ENCODE measurements around the gene BBS1.

BBS1 gene

DNA sequence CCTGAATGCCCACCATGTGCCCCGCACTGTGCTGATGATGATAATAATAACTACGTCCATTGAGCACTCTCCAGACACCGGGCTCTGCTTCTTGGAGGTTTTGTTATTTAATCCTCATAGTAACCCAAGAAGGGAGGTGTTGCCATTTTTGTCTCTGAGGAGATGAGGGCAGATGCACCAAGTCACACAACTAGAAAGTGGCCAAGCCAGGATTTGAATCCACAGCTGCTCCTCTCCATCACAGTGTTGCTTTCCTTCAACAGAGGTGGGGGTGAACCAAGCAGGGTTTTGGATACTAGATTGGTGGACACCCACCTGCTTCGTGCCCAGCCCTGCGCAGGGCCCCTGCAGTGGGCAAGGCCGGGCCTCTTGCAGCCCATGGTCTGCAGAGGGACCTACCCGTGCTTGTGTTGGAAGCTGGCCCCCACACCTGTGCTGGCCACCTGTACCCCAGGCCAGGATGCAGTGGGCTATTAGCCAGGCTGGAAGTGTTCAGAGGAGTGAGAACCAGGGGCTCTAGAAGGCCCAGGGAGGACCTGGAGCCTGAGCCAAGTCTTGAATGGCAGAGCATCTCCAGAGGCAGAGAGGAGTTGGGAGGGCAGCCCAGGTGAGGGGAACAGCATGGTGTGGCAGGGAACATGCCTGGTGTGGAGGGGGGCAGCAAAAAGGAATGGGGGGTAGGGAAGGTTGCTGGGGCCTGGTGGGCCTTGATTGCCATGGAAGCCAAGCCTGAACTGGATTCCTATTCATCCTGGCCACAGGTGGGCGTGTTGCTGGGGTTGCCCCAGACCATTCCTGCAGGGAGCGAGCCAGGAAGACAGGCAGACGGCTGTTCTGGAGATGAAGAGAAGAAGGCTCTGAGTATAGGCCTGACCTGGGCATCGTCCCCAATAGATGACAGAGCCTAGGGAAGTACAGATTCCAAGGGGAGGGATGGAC, 32.9 kb upstream of the BBS1 start:
- DNase-seq: no peak

DNA sequence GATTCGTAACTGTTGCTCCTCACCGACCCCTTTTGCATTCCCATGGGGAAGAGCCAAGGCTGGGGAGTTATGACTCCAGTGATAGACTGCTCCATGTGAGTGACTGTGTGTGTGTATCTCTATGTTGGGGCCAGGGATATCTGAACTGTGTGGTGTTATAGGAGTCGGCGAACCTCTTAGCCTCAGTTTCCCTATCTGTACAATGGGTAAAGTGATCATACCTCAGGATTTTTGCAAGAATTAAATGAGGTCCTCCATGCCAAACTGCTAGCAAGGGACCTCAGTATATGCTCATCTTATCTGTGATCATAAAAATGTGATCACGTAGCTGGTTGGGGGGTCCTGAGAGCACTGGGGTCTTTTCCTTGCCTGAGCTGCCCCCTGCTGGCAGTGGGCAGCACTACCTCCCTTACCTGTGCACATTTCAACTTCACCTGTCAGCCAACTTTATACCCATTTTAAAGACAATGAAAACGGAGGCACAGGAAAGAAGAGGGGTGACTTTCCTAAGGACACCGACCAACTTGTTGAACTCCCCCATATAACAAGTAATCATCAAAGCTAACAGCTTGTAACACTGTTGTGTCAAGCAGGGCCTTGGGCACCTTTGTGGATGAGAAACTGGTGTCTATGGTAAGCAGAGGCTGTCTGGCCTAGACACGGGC, 31.6 kb upstream of the BBS1 start:
- peak; percentile 42 for DNase-seq

DNA sequence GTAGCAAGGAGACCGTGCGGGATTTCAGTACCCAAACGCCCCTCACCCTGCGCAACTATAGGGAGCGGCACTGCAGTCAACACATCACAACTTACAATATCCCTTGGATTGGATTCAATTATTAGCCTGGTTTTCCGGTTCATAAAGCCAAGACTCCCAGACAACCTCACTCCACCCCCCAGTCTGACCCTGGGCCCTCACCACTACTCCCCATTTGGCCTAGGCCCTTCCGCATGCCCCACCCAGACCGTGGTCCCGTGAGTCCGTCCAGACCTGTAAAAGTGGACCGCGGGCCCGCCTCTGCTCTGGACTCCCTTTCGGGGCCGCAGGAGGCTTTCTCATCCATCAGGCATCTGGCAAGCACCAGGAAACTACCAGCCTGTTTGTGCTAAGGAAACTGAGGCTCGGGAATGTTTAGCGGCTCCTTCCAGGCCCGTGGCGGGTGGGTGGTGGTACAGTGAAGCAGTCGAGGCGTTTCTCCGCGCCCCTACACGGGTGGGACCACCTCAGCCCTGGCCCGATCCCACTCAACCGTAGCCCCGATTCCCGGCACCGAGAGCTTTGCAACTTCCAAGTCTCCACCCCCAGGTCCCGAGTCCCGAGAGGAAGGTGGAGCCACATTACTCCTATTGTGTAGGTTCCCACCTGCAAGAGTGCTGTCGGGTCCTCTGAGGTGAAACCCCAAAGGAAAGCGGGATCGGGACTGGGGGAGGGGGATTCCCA, 30.9 kb upstream of the BBS1 start:
- DNase-seq: no peak

DNA sequence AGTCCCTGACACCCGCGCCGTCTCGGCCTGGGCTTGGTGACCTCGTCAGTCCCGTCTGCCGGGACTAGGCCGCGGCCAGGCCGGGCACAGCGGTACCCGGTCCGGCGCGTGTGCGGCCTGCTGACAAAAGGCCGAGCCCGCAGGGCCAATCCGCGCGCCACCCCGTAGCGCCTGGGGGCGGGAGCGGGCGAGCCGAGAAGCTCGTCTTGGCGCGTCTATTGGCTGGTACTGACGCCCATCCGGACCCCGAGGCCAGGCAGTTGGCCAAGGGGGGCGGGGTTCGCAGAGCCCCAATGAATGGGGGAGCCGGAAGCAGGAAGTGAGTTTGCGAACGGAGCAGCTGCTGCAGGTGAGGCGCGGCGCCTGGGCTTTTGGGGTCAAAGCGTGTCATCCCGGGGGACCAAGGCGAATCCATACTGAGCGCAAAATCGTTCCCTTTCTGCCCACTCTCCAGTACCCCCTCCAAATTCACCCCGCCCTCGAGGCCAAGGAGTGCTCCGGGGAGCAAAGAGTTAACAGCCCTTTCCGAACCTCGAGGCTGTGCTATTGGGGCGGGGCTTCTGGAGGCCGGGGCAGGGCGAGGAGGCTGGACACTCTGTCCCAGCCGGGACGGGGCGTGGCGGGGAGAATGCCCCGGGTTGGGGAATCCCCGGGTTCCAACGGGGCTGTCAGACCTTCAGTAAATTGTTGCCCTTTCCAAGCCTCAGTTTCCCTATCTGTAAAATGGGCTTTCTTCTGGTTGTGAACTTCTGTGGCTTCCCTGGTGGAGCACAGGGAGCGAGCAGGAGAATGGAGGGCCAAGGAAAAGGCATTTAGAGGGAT, 30.1 kb upstream of the BBS1 start, which contains the start of gene DPP3:
Gene DPP3, plus strand, starts transcription at position 318 of the 822 bp plus-strand sequence. CDS start 1,767 bp downstream, outside the sequence.
- DNase-seq: peak; percentile 99

DNA sequence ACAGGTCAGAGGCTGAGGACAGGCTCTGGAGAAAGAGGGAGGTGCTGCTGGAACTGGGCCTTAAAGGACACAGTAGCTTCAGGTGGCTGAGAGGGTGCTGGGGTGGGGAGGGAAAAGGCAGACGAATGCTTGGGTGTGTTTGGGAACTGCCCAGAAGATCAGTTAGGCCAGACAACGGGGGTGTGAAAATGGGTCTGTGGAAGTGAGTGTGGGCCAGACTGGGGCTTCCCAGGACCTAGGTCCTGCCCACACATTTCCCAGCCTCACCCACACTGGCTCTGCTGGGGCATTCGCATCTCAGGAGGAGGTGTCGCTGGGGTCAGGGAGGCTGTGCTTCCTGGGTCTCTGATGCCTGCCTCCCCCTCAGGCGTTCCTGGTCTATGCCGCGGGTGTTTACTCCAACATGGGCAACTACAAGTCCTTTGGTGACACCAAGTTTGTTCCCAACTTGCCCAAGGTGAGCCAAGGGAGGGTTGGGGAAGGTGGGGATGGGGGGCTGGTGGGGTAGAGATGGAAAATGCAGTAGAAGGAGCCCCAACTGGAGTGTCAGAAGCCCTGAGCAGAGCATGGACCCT, 25.5 kb upstream of the BBS1 start:
- no peak for DNase-seq

DNA sequence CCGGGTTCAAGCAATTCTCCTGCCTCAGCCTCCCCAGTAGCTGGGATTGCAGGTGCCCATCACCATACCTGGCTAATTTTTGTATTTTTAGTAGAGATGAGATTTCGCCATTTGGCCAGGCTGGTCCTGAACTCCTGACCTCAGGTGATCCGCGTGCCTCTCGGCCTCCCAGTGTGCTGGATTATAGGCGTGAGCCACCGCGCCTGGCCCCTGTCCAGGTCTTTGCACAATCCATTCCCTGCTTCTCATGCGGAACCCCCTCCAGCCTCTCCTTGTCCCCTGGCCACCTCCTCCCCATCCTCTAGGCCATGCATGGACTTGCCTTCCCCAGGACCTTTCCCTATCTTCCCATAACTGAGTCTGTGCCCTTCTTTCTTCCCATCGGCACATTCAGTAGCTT, 21.5 kb upstream of the BBS1 start:
- no peak for DNase-seq

DNA sequence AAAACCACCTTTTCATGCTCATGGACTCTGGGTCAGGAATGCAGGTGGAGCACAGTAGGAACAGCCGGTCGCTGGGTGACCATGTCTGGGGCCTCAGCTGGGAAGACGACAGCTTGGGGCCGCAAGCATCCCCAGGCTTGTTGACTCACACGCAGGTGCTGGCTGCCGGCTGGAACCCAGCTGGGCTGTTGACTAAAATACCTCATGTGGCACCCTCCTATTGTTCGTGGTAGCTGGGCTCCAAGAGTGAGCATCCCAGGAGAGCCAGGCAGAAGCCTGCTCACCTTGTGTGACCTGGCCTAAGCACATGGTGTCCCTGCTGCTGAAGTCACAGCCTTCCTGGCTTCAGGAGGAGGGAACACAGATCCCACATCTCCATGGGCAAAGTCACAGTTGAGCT, 20.8 kb upstream of the BBS1 start:
- DNase-seq: no peak

DNA sequence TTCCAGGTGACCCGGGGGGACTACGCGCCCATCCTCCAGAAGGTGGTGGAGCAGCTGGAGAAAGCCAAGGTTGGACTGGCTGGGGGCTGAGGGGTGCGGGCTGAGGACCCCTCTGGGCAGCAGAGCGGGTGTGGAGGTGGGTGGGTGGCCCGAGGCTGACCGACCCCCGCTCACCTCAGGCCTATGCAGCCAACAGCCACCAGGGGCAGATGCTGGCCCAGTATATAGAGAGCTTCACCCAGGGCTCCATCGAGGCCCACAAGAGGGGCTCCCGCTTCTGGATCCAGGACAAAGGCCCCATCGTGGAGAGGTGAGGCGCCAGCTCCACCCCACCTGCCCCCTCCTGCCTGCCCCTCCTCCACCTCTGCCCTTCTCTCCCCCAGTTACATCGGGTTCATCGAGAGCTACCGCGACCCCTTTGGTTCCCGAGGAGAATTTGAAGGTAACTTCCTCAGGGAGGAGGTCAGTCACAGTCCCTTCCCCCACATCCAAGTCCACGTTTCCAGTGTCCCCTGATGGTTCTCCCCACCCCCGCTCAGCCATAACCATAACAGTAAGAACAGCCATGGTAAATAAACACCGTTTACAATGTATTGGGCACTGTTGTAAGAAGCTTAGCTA, 19.0 kb upstream of the BBS1 start:
- no peak for DNase-seq

DNA sequence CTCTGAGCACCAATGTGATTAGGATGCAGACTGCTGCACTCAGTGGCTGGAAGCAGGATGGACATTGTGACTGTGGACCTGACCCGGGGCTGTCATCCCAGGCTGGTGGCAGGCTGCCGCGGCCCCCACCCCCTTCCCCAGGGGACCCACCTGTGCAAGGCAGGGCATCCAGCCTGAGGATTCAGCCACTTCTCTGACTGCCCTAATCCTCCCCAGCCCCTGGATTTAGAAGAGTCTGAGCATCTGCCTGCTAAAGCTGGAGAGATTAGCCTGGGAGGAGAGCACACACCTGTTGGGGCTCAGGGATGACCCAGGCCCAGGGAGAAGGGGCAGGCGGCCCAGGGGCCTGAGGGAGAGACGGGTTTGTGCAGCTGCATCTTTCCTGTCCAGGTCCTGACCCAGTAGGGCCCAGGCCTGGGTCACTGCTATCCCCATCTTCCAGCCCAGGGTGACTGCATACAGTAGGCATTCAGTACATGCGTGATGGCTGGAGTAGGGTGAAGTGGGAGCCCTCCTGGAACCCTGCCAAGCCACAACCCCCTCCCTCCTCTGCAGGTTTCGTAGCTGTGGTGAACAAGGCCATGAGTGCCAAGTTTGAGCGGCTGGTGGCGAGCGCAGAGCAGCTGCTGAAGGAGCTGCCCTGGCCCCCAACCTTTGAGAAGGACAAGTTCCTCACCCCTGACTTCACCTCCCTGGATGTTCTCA, 18.1 kb upstream of the BBS1 start:
- no peak for DNase-seq

DNA sequence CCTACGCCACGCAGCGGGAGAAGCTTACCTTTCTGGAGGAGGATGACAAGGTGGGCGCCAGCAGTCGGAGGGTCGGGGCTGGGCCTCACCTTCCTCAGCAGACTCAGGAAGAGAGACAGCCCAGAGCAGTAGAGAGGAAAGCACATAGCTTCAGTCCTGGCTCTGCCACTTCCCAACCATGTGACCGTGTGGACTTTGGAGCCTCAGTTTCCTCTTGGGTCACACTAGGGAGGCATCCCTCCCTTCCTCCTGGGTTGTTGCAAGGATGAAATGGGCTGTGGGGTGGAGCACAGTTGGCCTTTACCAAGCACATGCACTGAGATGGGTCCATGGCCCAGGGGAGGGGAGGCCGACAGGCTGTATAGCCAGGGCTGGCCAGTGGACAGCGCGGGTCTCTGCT, 17.3 kb upstream of the BBS1 start:
- DNase-seq: no peak

DNA sequence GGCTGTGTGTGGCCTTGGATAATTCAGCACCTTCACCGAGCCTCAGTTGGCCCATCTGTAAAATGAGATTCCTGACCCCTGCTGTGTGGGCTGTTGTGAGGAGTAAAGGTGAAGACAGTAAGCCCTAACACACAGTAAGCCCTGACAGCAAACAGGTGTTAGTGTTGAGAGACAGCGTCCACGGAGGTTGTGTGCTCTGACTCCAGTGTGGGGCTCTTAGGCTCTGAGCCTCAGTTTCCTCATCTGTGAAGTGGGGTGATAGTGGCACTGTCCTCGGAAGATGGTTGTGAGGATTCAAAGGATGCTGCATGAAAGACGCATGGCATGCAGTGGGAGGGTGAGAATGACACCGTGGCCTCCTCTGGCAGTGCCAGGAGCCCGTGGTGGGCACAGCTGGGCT, 16.0 kb upstream of the BBS1 start:
- no peak for DNase-seq

DNA sequence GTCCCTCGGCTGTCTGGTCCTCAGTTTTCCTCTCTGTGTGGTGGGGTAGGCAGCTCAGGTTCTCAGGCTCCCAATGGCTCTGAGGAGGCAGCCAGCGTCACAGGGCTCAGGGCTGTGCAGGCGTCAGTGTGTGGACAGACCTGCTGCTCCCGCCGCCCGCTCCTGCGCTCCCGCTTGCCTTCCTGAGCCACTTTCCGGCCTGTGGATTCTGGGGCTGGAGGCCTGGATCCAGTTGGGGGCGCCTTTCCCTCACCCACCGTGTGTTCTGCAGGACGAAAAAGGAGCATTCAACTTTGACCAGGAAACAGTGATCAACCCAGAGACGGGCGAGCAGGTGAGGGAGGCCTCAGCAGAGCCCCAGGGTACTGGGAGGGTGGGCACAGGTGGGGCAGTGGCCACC, 15.5 kb upstream of the BBS1 start:
- no peak for DNase-seq

DNA sequence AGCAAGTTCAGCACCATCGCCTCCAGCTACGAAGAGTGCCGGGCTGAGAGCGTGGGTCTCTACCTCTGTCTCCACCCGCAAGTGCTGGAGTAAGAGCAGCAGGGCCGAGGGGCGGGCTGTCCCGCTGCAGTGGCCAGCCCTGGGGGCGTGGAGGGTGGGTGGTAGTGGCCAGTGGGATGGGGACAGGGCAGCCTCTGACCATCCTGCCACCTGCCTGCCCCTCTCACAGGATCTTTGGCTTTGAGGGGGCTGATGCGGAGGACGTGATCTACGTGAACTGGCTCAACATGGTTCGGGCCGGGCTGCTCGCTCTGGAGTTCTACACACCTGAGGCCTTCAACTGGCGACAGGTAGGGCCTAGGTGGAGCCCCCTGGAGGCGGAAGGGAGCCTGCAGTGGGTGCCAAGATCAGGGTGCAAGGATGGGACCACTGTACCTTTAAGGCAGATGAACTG, 15.0 kb upstream of the BBS1 start:
- DNase-seq: no peak

DNA sequence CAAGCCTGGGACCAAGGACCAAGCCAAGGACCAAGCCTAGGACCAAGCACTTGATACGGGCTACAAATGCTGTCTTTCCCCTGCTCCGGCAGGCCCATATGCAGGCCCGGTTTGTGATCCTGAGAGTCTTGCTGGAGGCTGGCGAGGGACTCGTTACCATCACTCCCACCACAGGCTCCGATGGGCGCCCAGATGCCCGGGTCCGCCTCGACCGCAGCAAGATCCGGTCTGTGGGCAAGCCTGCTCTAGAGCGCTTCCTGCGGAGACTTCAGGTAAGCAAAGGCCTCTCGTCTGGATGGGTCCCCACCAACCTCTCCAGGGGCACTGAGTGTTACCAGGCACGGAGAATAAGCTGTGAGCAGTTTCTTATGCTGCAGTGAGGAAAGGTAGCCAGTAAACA, 13.2 kb upstream of the BBS1 start:
- no peak for DNase-seq

DNA sequence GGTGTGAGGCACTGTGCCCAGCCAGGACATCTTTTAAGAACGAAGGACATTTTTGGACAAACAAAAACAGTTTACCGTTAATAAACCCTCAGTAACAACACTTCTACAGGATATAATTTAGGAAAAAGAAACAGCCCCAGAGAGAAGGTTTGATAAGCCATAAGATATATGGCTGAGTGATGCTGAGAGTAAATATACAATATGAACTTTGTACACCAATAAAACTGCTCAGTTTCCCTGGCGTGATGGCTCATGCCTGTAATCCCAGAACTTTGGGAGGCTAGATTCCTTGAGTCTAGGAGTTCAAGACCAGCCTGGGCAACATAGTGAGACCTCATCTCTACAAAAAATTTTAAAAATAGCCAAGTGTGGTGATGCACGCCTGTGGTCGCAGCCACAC, 11.9 kb upstream of the BBS1 start:
- no peak for DNase-seq

DNA sequence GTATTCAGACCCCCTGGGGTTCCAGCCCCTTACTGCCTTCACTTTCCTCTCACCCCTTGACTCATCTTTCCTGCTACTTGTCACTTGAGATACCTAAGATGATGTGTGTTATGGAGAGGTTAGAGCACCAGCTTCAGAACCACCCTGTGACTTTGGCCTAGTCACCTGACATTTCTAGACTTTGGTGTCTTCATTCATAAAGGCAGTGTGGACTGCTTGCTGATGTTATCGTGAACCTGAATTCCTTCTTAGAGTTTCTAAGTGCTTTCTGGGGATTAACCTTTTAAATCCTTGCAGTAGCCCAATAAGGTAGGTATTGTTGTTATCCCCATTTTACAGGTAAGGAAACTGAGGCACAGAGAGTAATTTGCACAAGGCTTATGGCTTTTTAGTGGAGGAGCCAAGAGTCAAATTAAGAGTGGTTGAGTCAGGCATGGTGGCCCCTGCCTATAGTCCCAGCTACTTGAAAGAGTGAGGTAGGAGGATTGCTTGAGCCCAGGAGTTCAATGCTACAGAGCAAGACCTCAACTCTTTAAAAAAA, 5.1 kb upstream of the BBS1 start:
- DNase-seq: no peak

DNA sequence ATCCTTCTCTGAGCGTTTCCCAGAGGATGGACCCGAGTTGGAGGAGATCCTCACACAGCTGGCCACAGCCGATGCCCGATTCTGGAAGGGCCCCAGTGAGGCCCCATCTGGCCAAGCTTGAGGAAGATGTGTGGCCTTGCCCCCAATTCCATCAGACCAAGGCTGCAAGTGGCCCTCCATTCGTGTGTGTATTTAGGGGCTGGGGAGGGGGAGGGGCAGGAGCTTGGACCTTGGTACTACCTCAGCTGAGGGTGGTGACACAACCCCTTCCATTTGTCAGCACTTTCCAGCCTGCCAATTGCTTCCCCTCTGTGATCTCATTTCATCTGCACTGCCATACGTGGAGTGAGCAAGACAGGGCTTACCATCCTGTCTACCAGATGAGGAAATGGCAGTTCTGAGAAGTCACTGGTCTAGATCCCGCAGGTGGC, 1.3 kb upstream of the BBS1 start:
- peak; percentile 14 for DNase-seq

DNA sequence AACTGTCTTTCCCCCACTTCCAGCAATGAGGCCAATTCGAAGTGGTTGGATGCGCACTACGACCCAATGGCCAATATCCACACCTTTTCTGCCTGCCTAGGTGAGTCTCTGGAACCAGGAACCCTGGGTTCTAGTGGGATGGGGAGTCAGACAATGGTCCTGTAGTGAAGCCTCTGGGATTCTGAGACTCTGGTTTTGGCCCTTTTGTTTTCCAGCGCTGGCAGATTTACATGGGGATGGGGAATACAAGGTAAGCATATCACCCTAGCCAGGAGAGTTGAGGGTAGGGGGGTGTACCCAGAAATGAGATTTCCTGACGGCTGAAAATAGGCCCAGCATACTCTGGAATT, 530 bp downstream of the BBS1 start:
- no peak for DNase-seq

DNA sequence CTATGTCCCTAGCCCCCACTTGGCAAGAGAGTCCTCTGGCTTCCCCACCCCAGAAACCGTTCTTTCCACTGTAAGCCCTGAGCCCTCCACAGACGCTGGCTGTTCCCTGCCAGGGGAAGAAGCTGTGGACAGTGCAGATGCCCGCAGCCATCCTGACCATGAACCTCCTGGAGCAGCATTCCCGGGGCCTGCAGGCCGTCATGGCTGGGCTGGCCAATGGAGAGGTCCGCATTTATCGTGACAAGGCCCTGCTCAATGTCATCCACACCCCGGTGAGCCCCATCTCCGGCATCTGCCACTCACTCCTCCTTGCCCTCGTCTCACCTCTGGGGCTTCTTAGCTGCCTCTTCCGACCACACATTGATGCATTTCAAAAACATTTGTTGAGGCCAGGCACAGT, 13.2 kb downstream of the BBS1 start:
- no peak for DNase-seq

DNA sequence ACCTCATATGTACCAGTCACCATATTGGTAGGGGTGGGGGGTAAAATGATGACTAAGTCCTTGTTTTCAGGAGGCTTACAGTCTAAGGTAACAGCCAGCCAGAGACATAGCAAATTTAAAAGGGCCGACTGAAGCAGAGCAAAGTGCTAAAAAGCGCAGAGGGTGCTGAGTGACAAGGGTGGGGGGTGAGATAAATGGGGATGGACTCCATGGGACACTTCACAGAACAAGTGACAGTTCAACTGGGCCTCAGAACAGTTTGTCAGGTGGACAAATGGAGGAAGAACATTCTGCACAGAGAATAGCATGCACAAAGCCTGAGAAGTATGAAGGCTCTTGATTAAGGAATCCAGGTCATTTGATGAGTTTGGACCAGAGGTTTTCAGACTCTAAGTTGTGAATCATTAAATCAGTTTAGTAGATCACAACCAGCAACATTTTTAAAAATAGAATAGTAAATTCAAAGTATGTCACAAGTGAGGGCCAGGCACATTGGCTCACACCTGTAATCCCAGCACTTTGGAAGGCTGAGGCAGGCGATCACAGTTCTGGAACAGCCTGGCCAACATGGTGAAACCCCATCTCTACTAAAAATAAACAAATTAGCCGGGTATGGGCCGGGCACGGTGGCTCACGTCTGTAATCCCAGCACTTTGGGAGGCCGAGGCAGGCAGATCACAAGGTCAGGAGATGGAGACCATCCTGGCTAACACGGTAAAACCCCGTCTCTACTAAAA, 14.0 kb downstream of the BBS1 start:
- DNase-seq: no peak
